ENCODE data around the gene OR2AE1. TPM values are rescaled to one million over a fixed set of nuclear protein-coding genes. Genes with fewer than 3 reads are reported as not detected.

The OR2AE1 gene
- total and polyA plus RNA-seq, 2 of the 13 experiments (the other 11 are each of a cell fraction or from before 2014, with no cell fraction given) = not detected

DNA sequence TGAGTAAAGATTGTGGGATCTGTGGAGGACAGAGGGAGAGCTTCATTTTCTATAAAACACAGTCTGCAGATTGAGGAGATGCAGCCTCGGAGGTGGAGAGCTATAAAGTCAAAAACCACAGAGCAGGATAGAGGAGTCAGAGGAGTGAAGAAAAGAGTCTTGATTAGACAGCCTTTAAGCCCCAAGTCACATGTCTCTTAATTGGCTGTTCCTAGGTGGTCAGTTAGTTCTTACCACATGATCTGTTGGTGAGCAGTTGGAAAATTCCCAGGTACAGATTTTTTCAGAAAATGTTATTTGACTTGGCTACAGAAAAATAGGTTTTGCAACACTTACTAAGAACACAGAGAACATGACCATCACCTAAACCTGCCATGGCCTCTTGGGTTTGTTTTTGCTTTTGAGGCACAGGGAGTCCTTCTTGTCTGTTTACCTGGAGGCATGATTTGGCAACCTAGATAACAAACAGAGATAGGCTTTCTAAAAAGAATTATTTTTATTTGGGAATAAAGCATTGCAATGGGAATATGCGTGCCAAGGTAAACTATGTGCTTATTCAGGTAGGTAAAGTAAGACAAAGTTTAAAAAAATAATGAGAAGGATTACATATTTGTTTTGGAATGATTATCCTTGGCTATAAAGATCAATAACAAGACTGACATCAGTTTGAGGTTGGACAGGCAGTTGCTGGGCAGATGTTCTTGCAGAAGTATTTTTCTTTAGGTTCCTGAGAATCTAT lies 49.6 kb downstream of the OR2AE1 start (continued):
- TF ChIP-seq, protein P1, sequence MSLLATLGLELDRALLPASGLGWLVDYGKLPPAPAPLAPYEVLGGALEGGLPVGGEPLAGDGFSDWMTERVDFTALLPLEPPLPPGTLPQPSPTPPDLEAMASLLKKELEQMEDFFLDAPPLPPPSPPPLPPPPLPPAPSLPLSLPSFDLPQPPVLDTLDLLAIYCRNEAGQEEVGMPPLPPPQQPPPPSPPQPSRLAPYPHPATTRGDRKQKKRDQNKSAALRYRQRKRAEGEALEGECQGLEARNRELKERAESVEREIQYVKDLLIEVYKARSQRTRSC (CRISPR knock-in tag; IDR thresholded peaks at IDR 0.05; ENCODE audit: low read depth) = no peak
- TF ChIP-seq, protein P2, sequence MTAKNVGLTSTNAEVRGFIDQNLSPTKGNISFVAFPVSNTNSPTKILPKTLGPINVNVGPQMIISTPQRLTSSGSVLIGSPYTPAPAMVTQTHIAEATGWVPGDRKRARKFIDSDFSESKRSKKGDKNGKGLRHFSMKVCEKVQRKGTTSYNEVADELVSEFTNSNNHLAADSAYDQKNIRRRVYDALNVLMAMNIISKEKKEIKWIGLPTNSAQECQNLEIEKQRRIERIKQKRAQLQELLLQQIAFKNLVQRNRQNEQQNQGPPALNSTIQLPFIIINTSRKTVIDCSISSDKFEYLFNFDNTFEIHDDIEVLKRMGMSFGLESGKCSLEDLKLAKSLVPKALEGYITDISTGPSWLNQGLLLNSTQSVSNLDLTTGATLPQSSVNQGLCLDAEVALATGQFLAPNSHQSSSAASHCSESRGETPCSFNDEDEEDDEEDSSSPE (CRISPR knock-in tag; IDR thresholded peaks at IDR 0.05) = no peak
- TF ChIP-seq TAF15 (IDR thresholded peaks at IDR 0.05; ENCODE audit: low read depth, low read length, poor library complexity, severe bottlenecking) = no peak
- no peak for TF ChIP-seq RFX1 (IDR thresholded peaks at IDR 0.05)
- peak; percentile 50; the same call in 1 of the 2 replicates for TF ChIP-seq MAX (IDR thresholded peaks at IDR 0.05)
- TF ChIP-seq NR2C2 (CRISPR knock-in tag; IDR thresholded peaks at IDR 0.05; ENCODE audit: borderline replicate concordance) = peak; percentile 52; the same call in 1 of the 2 replicates
- TF ChIP-seq ZNF234 (CRISPR knock-in tag; conservative IDR thresholded peaks at IDR 0.05) = no peak
- peak; percentile 98; the same call in 1 of the 2 replicates for TF ChIP-seq ZBTB34 (CRISPR knock-in tag; IDR thresholded peaks at IDR 0.05)
- TF ChIP-seq KMT2B (CRISPR knock-in tag; IDR thresholded peaks at IDR 0.05) = no peak
- no peak for TF ChIP-seq ZNF432 (CRISPR knock-in tag; IDR thresholded peaks at IDR 0.05; ENCODE audit: borderline replicate concordance)
- TF ChIP-seq HNRNPL (IDR thresholded peaks at IDR 0.05; ENCODE audit: low read depth, low read length) = no peak
- TF ChIP-seq, protein P3, sequence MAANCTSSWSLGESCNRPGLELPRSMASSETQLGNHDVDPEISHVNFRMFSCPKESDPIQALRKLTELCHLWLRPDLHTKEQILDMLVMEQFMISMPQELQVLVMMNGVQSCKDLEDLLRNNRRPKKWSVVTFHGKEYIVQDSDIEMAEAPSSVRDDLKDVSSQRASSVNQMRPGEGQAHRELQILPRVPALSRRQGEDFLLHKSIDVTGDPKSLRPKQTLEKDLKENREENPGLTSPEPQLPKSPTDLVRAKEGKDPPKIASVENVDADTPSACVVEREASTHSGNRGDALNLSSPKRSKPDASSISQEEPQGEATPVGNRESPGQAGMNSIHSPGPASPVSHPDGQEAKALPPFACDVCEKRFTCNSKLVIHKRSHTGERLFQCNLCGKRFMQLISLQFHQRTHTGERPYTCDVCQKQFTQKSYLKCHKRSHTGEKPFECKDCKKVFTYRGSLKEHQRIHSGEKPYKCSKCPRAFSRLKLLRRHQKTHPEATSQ (CRISPR knock-in tag; IDR thresholded peaks at IDR 0.05; ENCODE audit: borderline replicate concordance) = no peak
- TF ChIP-seq, protein P4, sequence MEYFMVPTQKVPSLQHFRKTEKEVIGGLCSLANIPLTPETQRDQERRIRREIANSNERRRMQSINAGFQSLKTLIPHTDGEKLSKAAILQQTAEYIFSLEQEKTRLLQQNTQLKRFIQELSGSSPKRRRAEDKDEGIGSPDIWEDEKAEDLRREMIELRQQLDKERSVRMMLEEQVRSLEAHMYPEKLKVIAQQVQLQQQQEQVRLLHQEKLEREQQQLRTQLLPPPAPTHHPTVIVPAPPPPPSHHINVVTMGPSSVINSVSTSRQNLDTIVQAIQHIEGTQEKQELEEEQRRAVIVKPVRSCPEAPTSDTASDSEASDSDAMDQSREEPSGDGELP (IDR thresholded peaks at IDR 0.05; ENCODE audit: borderline replicate concordance, low read depth) = no peak; the same call in 1 of the 2 replicates
- TF ChIP-seq ZNF441 (CRISPR knock-in tag; IDR thresholded peaks at IDR 0.05; ENCODE audit: borderline replicate concordance) = 0 out of 2 replicates have a peak, but pooled peaks have one; percentile 38
- TF ChIP-seq PLRG1 (conservative IDR thresholded peaks at IDR 0.05) = no peak
- peak; percentile 88 for TF ChIP-seq MIXL1 (CRISPR knock-in tag; IDR thresholded peaks at IDR 0.05)
- 0 out of 2 replicates have a peak, but pooled peaks have one; percentile 25 for TF ChIP-seq ZFP37 (CRISPR knock-in tag; IDR thresholded peaks at IDR 0.05; ENCODE audit: borderline replicate concordance)
- no peak for TF ChIP-seq CBX1 (IDR thresholded peaks at IDR 0.05; ENCODE audit: low read depth)
- peak; percentile 57 for TF ChIP-seq KAT8 (CRISPR knock-in tag; IDR thresholded peaks at IDR 0.05)
- TF ChIP-seq ZNF619 (CRISPR knock-in tag; IDR thresholded peaks at IDR 0.05) = no peak
- TF ChIP-seq MTF2 (CRISPR knock-in tag; IDR thresholded peaks at IDR 0.05; ENCODE audit: borderline replicate concordance) = 0 out of 2 replicates have a peak, but pooled peaks have one; percentile 31
- TF ChIP-seq SRSF9 (IDR thresholded peaks at IDR 0.05; ENCODE audit: borderline replicate concordance, insufficient read depth, low read depth, low read length, poor library complexity, severe bottlenecking) = no peak
